IPS-20b (cell line): ENCODE results near the gene SDK1.

Source experiments
- H3K27ac ChIP-seq: one replicate; pipeline ENCODE4 v1.5.1; 2013; ENCODE audit warnings: low read length
- H3K27me3 ChIP-seq: 2 replicates; pipeline ENCODE4 v1.6.1; 2013; ENCODE audit warnings: mild to moderate bottlenecking, low read length, inconsistent platforms; ENCODE audit not compliant: insufficient read depth
- H3K36me3 ChIP-seq: 2 replicates; pipeline ENCODE4 v1.6.1; 2013; ENCODE audit warnings: low read depth, mild to moderate bottlenecking, inconsistent platforms, low read length, moderate library complexity; ENCODE audit not compliant: insufficient read depth
- H3K4me1 ChIP-seq: 2 replicates; pipeline ENCODE4 v1.6.1; 2013; ENCODE audit warnings: mild to moderate bottlenecking, control low read depth, inconsistent platforms, low read length, moderate library complexity; ENCODE audit not compliant: insufficient read depth
- H3K4me3 ChIP-seq: 2 replicates; pipeline ENCODE4 v1.5.1; 2013; ENCODE audit warnings: mild to moderate bottlenecking, low read length, inconsistent platforms
- H3K9ac ChIP-seq: 2 replicates; pipeline ENCODE4 v1.6.1; 2013; ENCODE audit warnings: low read depth, mild to moderate bottlenecking, inconsistent platforms, low read length, moderate library complexity
- H3K9me3 ChIP-seq: 2 replicates; pipeline ENCODE4 v1.6.1; 2013; ENCODE audit warnings: mild to moderate bottlenecking, low read depth, low read length, inconsistent platforms; ENCODE audit not compliant: insufficient read depth

SDK1 gene

GRCh38 chr7:3274131-3274530 is 26.9 kb upstream of the SDK1 start:
- Histone ChIP-seq H3K27ac (no peak overlapping the region), H3K9me3 (no peaks in the 10 kb centered on the region), H3K9ac (no peak overlapping the region), H3K36me3 (no peaks in the 10 kb centered on the region), H3K27me3 (no peaks in the 10 kb centered on the region), H3K4me1 (no peaks in the 10 kb centered on the region), H3K4me3 (no peak overlapping the region)

GRCh38 chr7:3277604-3278572 is 23.2 kb upstream of the SDK1 start:
- no peaks in the 10 kb centered on the region for H3K27me3 ChIP-seq
- H3K4me1 ChIP-seq, result no peaks in the 10 kb centered on the region
- no peak overlapping the region for H3K9ac ChIP-seq
- H3K36me3 ChIP-seq, result no peaks in the 10 kb centered on the region
- H3K4me3 ChIP-seq, result no peak overlapping the region
- no peaks in the 10 kb centered on the region for H3K9me3 ChIP-seq
- H3K27ac ChIP-seq, result no peak overlapping the region

GRCh38 chr7:3279147-3279818 is 21.8 kb upstream of the SDK1 start:
- peaks cover 3% of the 10 kb centered on the region; the same call in 1 of the 2 replicates for H3K4me1 ChIP-seq
- H3K4me3 ChIP-seq, result no peak overlapping the region
- H3K9me3 ChIP-seq, result no peaks in the 10 kb centered on the region
- H3K27ac ChIP-seq, result no peak overlapping the region
- H3K9ac ChIP-seq, result no peak overlapping the region
- no peaks in the 10 kb centered on the region for H3K36me3 ChIP-seq
- no peaks in the 10 kb centered on the region for H3K27me3 ChIP-seq

GRCh38 chr7:3280445-3280844 is 20.6 kb upstream of the SDK1 start:
- H3K27ac ChIP-seq, result no peak overlapping the region
- no peaks in the 10 kb centered on the region for H3K9me3 ChIP-seq
- no peak overlapping the region for H3K4me3 ChIP-seq
- no peaks in the 10 kb centered on the region for H3K27me3 ChIP-seq
- peaks cover 3% of the 10 kb centered on the region; the same call in 1 of the 2 replicates for H3K4me1 ChIP-seq
- H3K9ac ChIP-seq, result 0 out of 2 replicates have a peak overlapping the region, but pooled peaks have one; percentile 3
- H3K36me3 ChIP-seq, result no peaks in the 10 kb centered on the region

DNA sequence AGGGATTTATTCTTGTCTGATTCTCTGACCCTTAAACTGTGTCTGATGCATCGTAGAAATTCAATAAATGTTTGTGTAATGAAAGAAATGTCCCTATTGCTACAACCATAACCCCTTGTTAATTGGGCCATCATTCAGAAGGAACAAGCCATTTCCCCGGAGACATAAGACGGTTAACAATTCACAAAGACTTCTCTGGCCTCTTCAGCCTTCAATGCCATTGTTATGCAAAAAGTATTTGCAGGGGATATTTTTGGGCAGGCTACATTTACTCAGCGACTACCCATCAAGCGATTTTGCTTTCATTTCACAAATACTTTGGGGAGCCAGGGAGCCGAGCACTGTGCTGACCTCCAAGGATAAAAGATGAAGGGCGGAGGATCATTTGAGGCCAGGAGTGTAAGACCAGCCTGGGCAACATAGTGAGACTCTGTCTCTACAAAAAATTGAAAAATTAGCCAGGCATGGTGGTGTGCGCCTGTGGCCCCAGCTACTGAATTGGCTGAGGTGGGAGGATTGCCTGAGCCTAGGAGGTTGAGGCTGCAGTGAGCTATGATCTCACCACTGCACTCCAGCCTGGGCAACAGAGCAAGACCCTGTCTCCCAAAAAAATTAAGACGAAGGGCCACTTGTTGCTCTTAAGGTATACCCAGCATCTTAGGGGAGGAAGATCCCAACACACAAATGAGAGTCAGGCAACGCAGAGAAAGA is 20.0 kb upstream of the SDK1 start:
- no peak overlapping the region for H3K27ac ChIP-seq
- H3K9ac ChIP-seq, result no peak overlapping the region
- H3K36me3 ChIP-seq, result no peaks in the 10 kb centered on the region
- H3K4me3 ChIP-seq, result no peak overlapping the region
- no peaks in the 10 kb centered on the region for H3K9me3 ChIP-seq
- H3K4me1 ChIP-seq, result peaks cover 3% of the 10 kb centered on the region; the same call in 1 of the 2 replicates
- no peaks in the 10 kb centered on the region for H3K27me3 ChIP-seq

- Histone ChIP-seq H3K9me3 (no peaks in the 10 kb centered on the region), H3K36me3 (no peaks in the 10 kb centered on the region), H3K4me1 (peaks cover 3% of the 10 kb centered on the region; the same call in 1 of the 2 replicates), H3K27me3 (no peaks in the 10 kb centered on the region), H3K27ac (no peak overlapping the region), H3K4me3 (no peak overlapping the region), H3K9ac (no peak overlapping the region)
Observed at GRCh38 chr7:3282457-3282856, 18.6 kb upstream of the SDK1 start.

DNA sequence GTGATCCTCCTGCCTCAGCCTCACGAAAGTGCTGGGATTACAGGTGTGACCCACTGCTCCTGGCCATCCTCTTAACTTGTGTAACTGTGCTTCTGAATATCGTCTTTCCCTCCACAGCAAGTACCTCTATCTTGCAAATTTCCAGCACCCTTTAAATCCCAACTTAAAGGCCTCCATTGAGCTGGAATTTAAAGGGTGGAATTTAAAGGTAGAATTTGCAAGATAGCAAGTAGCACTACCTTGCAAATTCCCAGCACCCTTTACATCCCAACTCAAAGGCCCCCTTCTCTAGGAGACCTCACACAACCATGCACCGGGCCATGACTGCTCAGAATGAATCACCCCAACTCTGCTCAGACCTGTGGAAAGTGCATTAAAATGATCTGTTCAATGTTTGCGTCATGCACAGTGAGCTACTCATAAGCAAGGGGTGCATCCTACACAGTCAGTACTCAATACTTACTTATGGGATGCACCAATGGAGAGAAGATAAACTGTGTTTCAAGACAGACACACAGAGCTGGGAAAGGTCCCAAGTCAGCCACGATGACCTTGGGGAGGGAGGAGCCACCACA is 17.8 kb upstream of the SDK1 start:
- H3K9ac ChIP-seq, result no peak overlapping the region
- no peak overlapping the region for H3K4me3 ChIP-seq
- no peaks in the 10 kb centered on the region for H3K27me3 ChIP-seq
- H3K36me3 ChIP-seq, result no peaks in the 10 kb centered on the region
- H3K9me3 ChIP-seq, result no peaks in the 10 kb centered on the region; the same call in 1 of the 2 replicates
- no peak overlapping the region for H3K27ac ChIP-seq
- peaks cover 3% of the 10 kb centered on the region; the same call in 1 of the 2 replicates for H3K4me1 ChIP-seq

- H3K27me3 ChIP-seq, result no peaks in the 10 kb centered on the region
- H3K9ac ChIP-seq, result no peak overlapping the region
- no peak overlapping the region for H3K27ac ChIP-seq
- H3K36me3 ChIP-seq, result no peaks in the 10 kb centered on the region
- H3K4me3 ChIP-seq, result no peak overlapping the region
- no peaks in the 10 kb centered on the region; the same call in 1 of the 2 replicates for H3K9me3 ChIP-seq
- H3K4me1 ChIP-seq, result peaks cover 3% of the 10 kb centered on the region; the same call in 1 of the 2 replicates
Observed at GRCh38 chr7:3285652-3286051, 15.4 kb upstream of the SDK1 start.

DNA sequence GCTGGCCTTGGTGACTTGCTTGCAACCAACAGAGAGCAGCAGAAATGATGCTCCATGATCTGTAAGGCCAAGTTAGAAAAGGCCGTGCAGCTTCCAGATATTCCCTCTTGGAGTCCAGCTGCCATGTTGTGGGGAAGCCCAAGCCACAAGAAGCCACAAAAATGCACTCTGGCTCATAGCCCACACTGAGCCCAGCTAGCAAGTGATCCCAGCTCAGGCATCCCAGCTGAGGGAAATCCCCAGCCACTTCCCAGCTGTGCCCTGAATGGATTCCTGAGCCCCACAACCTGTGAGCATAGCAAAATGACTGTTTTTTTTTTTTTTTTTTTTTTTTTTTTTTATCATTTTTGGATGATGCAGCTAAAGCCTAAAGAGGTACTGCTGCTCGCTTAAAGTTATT is 11.1 kb upstream of the SDK1 start:
- no peaks in the 10 kb centered on the region for H3K36me3 ChIP-seq
- H3K4me1 ChIP-seq, result peaks cover 3% of the 10 kb centered on the region; the same call in 1 of the 2 replicates
- H3K4me3 ChIP-seq, result no peak overlapping the region
- H3K9me3 ChIP-seq, result no peaks in the 10 kb centered on the region; the same call in 1 of the 2 replicates
- H3K27ac ChIP-seq, result no peak overlapping the region
- H3K9ac ChIP-seq, result no peak overlapping the region
- no peaks in the 10 kb centered on the region for H3K27me3 ChIP-seq

- H3K27me3 ChIP-seq, result no peaks in the 10 kb centered on the region
- no peaks in the 10 kb centered on the region for H3K36me3 ChIP-seq
- H3K27ac ChIP-seq, result no peak overlapping the region
- H3K9me3 ChIP-seq, result no peaks in the 10 kb centered on the region; the same call in 1 of the 2 replicates
- no peak overlapping the region for H3K9ac ChIP-seq
- peaks cover 6% of the 10 kb centered on the region; the same call in 1 of the 2 replicates for H3K4me1 ChIP-seq
- no peak overlapping the region for H3K4me3 ChIP-seq
Observed at GRCh38 chr7:3292694-3293093, 8.4 kb upstream of the SDK1 start.
